ENCODE measurements around the gene ATP5PF. TPM values are rescaled to one million over a fixed set of nuclear protein-coding genes. Genes with fewer than 3 reads are reported as not detected.

ATP5PF gene
- total and polyA plus RNA-seq, 2 experiments from 2014 or later = 127 to 751 TPM

DNA sequence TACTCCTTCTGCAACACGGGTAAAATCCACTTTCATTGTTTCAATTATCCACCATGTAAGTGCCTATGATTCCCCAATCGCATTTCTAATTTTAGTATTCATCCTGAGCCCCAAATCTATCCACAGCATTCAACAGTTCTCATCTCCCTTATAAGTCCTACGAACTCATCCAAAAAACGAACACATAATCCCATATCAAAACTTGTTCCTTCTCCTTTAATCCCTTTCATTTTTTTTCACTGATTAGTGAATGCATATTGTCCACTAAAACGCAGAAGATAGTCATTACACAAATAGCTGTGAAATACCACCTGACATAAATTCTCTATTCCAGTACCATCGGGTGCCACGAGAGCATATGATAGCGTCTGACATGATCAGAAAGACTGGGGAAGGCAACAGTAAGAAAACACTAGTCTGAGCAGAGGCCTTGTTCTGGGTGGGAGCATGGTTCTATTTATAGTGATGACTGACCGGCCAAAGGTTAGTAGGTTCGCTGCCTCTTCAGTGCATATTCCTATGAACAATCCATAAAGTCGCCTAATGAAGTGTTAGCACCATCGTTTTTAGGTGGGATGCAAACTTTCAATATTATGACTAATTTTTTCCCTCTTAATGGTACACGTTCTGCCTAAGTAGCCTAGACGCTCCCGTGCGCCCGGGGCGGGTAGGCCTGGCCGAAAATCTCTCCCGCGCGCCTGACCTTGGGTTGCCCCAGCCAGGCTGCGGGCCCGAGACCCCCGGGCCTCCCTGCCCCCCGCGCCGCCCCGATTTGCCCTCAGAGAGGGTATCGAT lies 648 bp downstream of the ATP5PF start:
- TF ChIP-seq NANOG (IDR thresholded peaks at IDR 0.05; ENCODE audit: borderline replicate concordance) = no peak
- TF ChIP-seq, protein P1, sequence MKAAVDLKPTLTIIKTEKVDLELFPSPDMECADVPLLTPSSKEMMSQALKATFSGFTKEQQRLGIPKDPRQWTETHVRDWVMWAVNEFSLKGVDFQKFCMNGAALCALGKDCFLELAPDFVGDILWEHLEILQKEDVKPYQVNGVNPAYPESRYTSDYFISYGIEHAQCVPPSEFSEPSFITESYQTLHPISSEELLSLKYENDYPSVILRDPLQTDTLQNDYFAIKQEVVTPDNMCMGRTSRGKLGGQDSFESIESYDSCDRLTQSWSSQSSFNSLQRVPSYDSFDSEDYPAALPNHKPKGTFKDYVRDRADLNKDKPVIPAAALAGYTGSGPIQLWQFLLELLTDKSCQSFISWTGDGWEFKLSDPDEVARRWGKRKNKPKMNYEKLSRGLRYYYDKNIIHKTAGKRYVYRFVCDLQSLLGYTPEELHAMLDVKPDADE (IDR thresholded peaks at IDR 0.05) = no peak
- TF ChIP-seq ZNF114 (CRISPR knock-in tag; IDR thresholded peaks at IDR 0.05) = no peak
- TF ChIP-seq, protein P2, sequence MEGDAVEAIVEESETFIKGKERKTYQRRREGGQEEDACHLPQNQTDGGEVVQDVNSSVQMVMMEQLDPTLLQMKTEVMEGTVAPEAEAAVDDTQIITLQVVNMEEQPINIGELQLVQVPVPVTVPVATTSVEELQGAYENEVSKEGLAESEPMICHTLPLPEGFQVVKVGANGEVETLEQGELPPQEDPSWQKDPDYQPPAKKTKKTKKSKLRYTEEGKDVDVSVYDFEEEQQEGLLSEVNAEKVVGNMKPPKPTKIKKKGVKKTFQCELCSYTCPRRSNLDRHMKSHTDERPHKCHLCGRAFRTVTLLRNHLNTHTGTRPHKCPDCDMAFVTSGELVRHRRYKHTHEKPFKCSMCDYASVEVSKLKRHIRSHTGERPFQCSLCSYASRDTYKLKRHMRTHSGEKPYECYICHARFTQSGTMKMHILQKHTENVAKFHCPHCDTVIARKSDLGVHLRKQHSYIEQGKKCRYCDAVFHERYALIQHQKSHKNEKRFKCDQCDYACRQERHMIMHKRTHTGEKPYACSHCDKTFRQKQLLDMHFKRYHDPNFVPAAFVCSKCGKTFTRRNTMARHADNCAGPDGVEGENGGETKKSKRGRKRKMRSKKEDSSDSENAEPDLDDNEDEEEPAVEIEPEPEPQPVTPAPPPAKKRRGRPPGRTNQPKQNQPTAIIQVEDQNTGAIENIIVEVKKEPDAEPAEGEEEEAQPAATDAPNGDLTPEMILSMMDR (conservative IDR thresholded peaks at IDR 0.05; ENCODE audit: low read depth in 2 of 2) = no peak
- no peak for TF ChIP-seq ZNF331 (CRISPR knock-in tag; IDR thresholded peaks at IDR 0.05; ENCODE audit: low read depth)
- TF ChIP-seq CREB1 (CRISPR knock-in tag; IDR thresholded peaks at IDR 0.05; ENCODE audit: low read depth) = no peak
- TF ChIP-seq, protein P3, sequence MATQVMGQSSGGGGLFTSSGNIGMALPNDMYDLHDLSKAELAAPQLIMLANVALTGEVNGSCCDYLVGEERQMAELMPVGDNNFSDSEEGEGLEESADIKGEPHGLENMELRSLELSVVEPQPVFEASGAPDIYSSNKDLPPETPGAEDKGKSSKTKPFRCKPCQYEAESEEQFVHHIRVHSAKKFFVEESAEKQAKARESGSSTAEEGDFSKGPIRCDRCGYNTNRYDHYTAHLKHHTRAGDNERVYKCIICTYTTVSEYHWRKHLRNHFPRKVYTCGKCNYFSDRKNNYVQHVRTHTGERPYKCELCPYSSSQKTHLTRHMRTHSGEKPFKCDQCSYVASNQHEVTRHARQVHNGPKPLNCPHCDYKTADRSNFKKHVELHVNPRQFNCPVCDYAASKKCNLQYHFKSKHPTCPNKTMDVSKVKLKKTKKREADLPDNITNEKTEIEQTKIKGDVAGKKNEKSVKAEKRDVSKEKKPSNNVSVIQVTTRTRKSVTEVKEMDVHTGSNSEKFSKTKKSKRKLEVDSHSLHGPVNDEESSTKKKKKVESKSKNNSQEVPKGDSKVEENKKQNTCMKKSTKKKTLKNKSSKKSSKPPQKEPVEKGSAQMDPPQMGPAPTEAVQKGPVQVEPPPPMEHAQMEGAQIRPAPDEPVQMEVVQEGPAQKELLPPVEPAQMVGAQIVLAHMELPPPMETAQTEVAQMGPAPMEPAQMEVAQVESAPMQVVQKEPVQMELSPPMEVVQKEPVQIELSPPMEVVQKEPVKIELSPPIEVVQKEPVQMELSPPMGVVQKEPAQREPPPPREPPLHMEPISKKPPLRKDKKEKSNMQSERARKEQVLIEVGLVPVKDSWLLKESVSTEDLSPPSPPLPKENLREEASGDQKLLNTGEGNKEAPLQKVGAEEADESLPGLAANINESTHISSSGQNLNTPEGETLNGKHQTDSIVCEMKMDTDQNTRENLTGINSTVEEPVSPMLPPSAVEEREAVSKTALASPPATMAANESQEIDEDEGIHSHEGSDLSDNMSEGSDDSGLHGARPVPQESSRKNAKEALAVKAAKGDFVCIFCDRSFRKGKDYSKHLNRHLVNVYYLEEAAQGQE (IDR thresholded peaks at IDR 0.05; ENCODE audit: unreplicated experiment) = no peak
- no peak for TF ChIP-seq EZH2phosphoT487 (IDR thresholded peaks at IDR 0.05; ENCODE audit: unreplicated experiment)
- Histone ChIP-seq H3K36me3 (ENCODE audit: insufficient read depth) (peaks cover 7% of the 10 kb centered on the region), H3K79me2 (replicated peaks; ENCODE audit: insufficient read depth) (peaks cover 87% of the 10 kb centered on the region), H3K9me2 (ENCODE audit: insufficient read depth) (no peaks in the 10 kb centered on the region), H3K27ac (ENCODE audit: low read depth) (peak overlapping the region; percentile 78; the same call in 1 of the 2 replicates), H3F3A (replicated peaks; ENCODE audit: low read depth) (no peaks in the 10 kb centered on the region), H4K20me1 (replicated peaks; ENCODE audit: insufficient read depth) (peaks cover 6% of the 10 kb centered on the region; the same call in 1 of the 2 replicates), H3K4me3 (peak overlapping the region; percentile 97), H3K27me3 (ENCODE audit: insufficient read depth) (no peaks in the 10 kb centered on the region), H2AFZ (no peak overlapping the region; the same call in 1 of the 2 replicates), H3K4me2 (peak overlapping the region; percentile 96), H3K4me1 (ENCODE audit: insufficient read depth) (peaks cover 10% of the 10 kb centered on the region; the same call in 1 of the 2 replicates)
- H3K27ac Mint-ChIP-seq = peak overlapping the region; percentile 100
- H3K36me3 Mint-ChIP-seq (ENCODE audit: low read depth) = peaks cover 11% of the 10 kb centered on the region; the same call in 2 of the 3 replicates
- peak; percentile 6 for DNase-seq (ENCODE audit: low spot score)
- peak; percentile 3 for ATAC-seq
- H3K4me3 Mint-ChIP-seq = peak overlapping the region; percentile 98
- H3K4me1 Mint-ChIP-seq = peaks cover 16% of the 10 kb centered on the region
- H3K27me3 Mint-ChIP-seq (ENCODE audit: insufficient read depth, low read depth, poor library complexity) = peaks cover 11% of the 10 kb centered on the region
- no peaks in the 10 kb centered on the region; the same call in 2 of the 3 replicates for H3K9me3 Mint-ChIP-seq
